GM12878 (cell line): Measurements from ENCODE around the gene MB21D2. TPM values are rescaled to one million over a fixed set of nuclear protein-coding genes. Genes with fewer than 3 reads are reported as not detected.

Source experiments
- ASH2L ChIP-seq: fragments of 300-600, 200-600 bp; sonication (generic); IDR thresholded peaks from 2 replicates; pipeline ENCODE4 v1.6.1; 2017; ENCODE audit warnings: low read depth, mild to moderate bottlenecking, borderline replicate concordance
- EED ChIP-seq: sonication (generic); IDR thresholded peaks from 2 replicates; pipeline ENCODE4 v1.6.1; 2016; ENCODE audit warnings: antibody characterized with exemption, low read depth
- EGR1 ChIP-seq, 2 experiments: IDR thresholded peaks; 1 replicate in 1 of 2; 2 replicates in 1 of 2; pipeline ENCODE4 v1.6.1; 2011 to 2012; ENCODE audit warnings: low read depth in 2 of 2, low read length in 2 of 2, borderline replicate concordance in 1 of 2, mild to moderate bottlenecking in 1 of 2, moderate library complexity in 1 of 2
- EP300 ChIP-seq, 2 experiments: fragments of 150-350 bp in 1 of 2; IDR thresholded peaks; 2 replicates each; pipeline ENCODE4 v1.6.1; 2011 to 2012; ENCODE audit warnings: low read depth in 2 of 2, low read length in 2 of 2, borderline replicate concordance in 1 of 2, improper control_type of control experiment in 1 of 2, inconsistent platforms in 1 of 2; ENCODE audit not compliant: control insufficient read depth in 1 of 2
- HDGF ChIP-seq: fragments of 450-650 bp; IDR thresholded peaks from 2 replicates; pipeline ENCODE4 v1.6.1; 2016; ENCODE audit warnings: antibody characterized with exemption
- IRF3 ChIP-seq: fragments of 450-650 bp; IDR thresholded peaks from 2 replicates; pipeline ENCODE4 v1.6.1; 2014; ENCODE audit warnings: mild to moderate bottlenecking
- JUNB ChIP-seq: IDR thresholded peaks from 2 replicates; pipeline ENCODE4 v1.6.1; 2016; ENCODE audit warnings: antibody characterized with exemption, mild to moderate bottlenecking
- LARP7 ChIP-seq: fragments of 450-650 bp; IDR thresholded peaks from 2 replicates; pipeline ENCODE4 v1.6.1; 2017; ENCODE audit warnings: mild to moderate bottlenecking
- MEF2A ChIP-seq: IDR thresholded peaks from 2 replicates; pipeline ENCODE4 v1.6.1; 2011; ENCODE audit warnings: low read depth, mild to moderate bottlenecking, low read length, moderate library complexity; ENCODE audit not compliant: insufficient read depth
- MXI1 ChIP-seq: fragments of 150-350 bp; IDR thresholded peaks from 2 replicates; pipeline ENCODE4 v1.6.1; 2011; ENCODE audit warnings: low read depth, mild to moderate bottlenecking, inconsistent platforms, low read length, improper control_type of control experiment
- PAX8 ChIP-seq: fragments of 450-650 bp; IDR thresholded peaks from 2 replicates; pipeline ENCODE4 v1.6.1; 2017; ENCODE audit warnings: mild to moderate bottlenecking, moderate library complexity
- PBX3 ChIP-seq: IDR thresholded peaks from 2 replicates; pipeline ENCODE4 v1.6.1; 2011; ENCODE audit warnings: mild to moderate bottlenecking, low read depth, low read length, moderate library complexity; ENCODE audit not compliant: insufficient replicate concordance
- POLR2AphosphoS2 ChIP-seq: IDR thresholded peaks from 2 replicates; pipeline ENCODE4 v1.6.1; 2011; ENCODE audit warnings: low read depth, mild to moderate bottlenecking, low read length, improper control_type of control experiment, moderate library complexity
- RFX5 ChIP-seq: IDR thresholded peaks from 2 replicates; pipeline ENCODE4 v1.6.1; 2011; ENCODE audit warnings: low read depth, low read length, improper control_type of control experiment
- RUNX3 ChIP-seq: IDR thresholded peaks from 2 replicates; pipeline ENCODE4 v1.6.1; 2012; ENCODE audit warnings: low read length, inconsistent platforms
- SIX5 ChIP-seq: IDR thresholded peaks from 2 replicates; pipeline ENCODE4 v1.6.1; 2011; ENCODE audit warnings: mild to moderate bottlenecking, low read depth, low read length, moderate library complexity; ENCODE audit not compliant: severe bottlenecking
- SREBF1 ChIP-seq: IDR thresholded peaks from 2 replicates; pipeline ENCODE4 v1.6.1; 2012; ENCODE audit warnings: mild to moderate bottlenecking, low read length
- STAT1 ChIP-seq: fragments of 450-650 bp; conservative IDR thresholded peaks from 2 replicates; pipeline ENCODE4 v1.6.1; 2014; ENCODE audit warnings: antibody characterized with exemption, mild to moderate bottlenecking
- TARDBP ChIP-seq: IDR thresholded peaks from 2 replicates; pipeline ENCODE4 v1.6.1; 2016; ENCODE audit warnings: borderline replicate concordance
- TCF7 ChIP-seq: IDR thresholded peaks from 2 replicates; pipeline ENCODE4 v1.6.1; 2014; ENCODE audit warnings: antibody characterized with exemption, borderline replicate concordance
- ZBTB33 ChIP-seq: fragments of 450-650 bp; IDR thresholded peaks from 2 replicates; pipeline ENCODE4 v1.6.1; 2017; ENCODE audit warnings: mild to moderate bottlenecking
- ZNF687 ChIP-seq: fragments of 450-650 bp; IDR thresholded peaks from 2 replicates; pipeline ENCODE4 v1.6.1; 2017; ENCODE audit warnings: mild to moderate bottlenecking, moderate library complexity
- ZZZ3 ChIP-seq: IDR thresholded peaks from 2 replicates; pipeline ENCODE4 v1.6.1; 2011; ENCODE audit warnings: low read depth; ENCODE audit not compliant: control insufficient read depth, insufficient read length
- polyA plus RNA-seq, 11 experiments: library from polyadenylated mRNA; depleted of rRNA in 4 of 11; unstranded in 6 of 11; stranded (reverse) in 5 of 11; fragments of >200 nt; fragmentation: Nextera tagmentation in 4 of 11; fragmentation: Illumina TruSeq in 1 of 11; extraction: Ambion mirVana in 4 of 11; extraction: Trizol in 1 of 11; gene quantifications; 1 replicate in 1 of 11; 2 replicates in 10 of 11; pipeline versions ENCODE4 v1.2.1 to v1.2.3, GENCODE V29; 2011 to 2016; ENCODE audit warnings: inconsistent platforms in 2 of 11, missing spikeins in 2 of 11, low read depth in 1 of 11
- total RNA-seq, 4 experiments: library from RNA; depleted of rRNA in 3 of 4; stranded (reverse); fragments of >200 nt in 3 of 4; fragmentation: Illumina TruSeq in 1 of 4; extraction: Trizol in 1 of 4; gene quantifications; 2 replicates each; pipeline versions ENCODE4 v1.2.1 to v1.2.3, GENCODE V29; 2013 to 2021

The MB21D2 gene
- total and polyA plus RNA-seq, 10 of the 15 experiments (the other 5 are each of a cell fraction or from before 2014, with no cell fraction given): 7.9 to 21.2 (median 15.3) TPM

GRCh38 chr3:192892981-192893700 lies 24.5 kb downstream of the MB21D2 start (continued):
- TF ChIP-seq ZNF687: peak; percentile 81
- no peak for TF ChIP-seq RFX5
- no peak for TF ChIP-seq IRF3
- TF ChIP-seq MEF2A: peak; percentile 65; the same call in 1 of the 2 replicates
- TF ChIP-seq MXI1: peak; percentile 97
- no peak for TF ChIP-seq STAT1
- TF ChIP-seq EED: peak; percentile 96
- no peak for TF ChIP-seq ZZZ3
- no peak for TF ChIP-seq ZBTB33
- no peak for TF ChIP-seq PAX8
- TF ChIP-seq TARDBP: no peak
- TF ChIP-seq RUNX3: peak; percentile 95
- no peak; the same call in 1 of the 2 replicates for TF ChIP-seq SREBF1
- peak in 1 of 2 experiments; percentile 21; a peak in 1 of 3 replicates for TF ChIP-seq EGR1 (IDR thresholded peaks at IDR 0.05; ENCODE audit: borderline replicate concordance in 1 of 2, low read depth in 2 of 2, low read length in 2 of 2)
- peak; percentile 17; the same call in 1 of the 2 replicates for TF ChIP-seq LARP7
- no peak for TF ChIP-seq POLR2AphosphoS2
- peak; percentile 96 for TF ChIP-seq JUNB
- 0 out of 2 replicates have a peak, but pooled peaks have one; percentile 48 for TF ChIP-seq TCF7
- no peak for TF ChIP-seq HDGF
- peak; percentile 63 for TF ChIP-seq PBX3
- no peak for TF ChIP-seq SIX5
- peak; percentile 98 to 99 for TF ChIP-seq EP300 (IDR thresholded peaks at IDR 0.05; ENCODE audit: borderline replicate concordance in 1 of 2, control insufficient read depth in 1 of 2, low read depth in 2 of 2, low read length in 2 of 2)
- TF ChIP-seq ASH2L: no peak
